ENCODE measurements around the gene FAM83B.
"Not testable (repeated sequence)": the region's sequence is repeated elsewhere in the genome, so short reads cannot be mapped to it uniquely, and the experiment has no call there.

DNA sequence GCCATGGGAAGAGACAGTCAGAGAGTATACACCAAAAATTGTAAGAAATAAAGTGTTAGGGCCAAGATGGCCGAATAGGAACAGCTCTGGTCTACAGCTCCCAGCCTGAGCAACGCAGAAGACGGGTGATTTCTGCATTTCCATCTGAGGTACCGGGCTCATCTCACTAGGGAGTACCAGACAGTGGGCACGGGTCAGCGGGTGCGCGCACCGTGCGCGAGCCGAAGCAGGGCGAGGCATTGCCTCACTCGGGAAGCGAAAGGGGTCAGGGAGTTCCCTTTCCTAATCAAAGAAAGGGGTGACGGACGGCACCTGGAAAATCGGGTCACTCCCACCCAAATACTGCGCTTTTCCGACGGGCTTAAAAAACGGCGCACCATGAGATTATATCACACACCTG lies 114.8 kb downstream of the FAM83B start:
- TF ChIP-seq, protein P1, sequence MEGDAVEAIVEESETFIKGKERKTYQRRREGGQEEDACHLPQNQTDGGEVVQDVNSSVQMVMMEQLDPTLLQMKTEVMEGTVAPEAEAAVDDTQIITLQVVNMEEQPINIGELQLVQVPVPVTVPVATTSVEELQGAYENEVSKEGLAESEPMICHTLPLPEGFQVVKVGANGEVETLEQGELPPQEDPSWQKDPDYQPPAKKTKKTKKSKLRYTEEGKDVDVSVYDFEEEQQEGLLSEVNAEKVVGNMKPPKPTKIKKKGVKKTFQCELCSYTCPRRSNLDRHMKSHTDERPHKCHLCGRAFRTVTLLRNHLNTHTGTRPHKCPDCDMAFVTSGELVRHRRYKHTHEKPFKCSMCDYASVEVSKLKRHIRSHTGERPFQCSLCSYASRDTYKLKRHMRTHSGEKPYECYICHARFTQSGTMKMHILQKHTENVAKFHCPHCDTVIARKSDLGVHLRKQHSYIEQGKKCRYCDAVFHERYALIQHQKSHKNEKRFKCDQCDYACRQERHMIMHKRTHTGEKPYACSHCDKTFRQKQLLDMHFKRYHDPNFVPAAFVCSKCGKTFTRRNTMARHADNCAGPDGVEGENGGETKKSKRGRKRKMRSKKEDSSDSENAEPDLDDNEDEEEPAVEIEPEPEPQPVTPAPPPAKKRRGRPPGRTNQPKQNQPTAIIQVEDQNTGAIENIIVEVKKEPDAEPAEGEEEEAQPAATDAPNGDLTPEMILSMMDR (IDR thresholded peaks at IDR 0.05; ENCODE audit: low read length) = not testable (repeated sequence)
- TF ChIP-seq EZH2 (IDR thresholded peaks at IDR 0.05; ENCODE audit: borderline replicate concordance, low read length) = not testable (repeated sequence)
